PC-9 (cell line): ENCODE measurements around the gene NAE1.

Source experiments
- EZH2 ChIP-seq: fragments of 200-600 bp; sonication (generic); IDR thresholded peaks from 2 replicates; pipeline ENCODE4 v1.8.0; 2017; ENCODE audit warnings: antibody characterized with exemption, low read depth
- TF ChIP-seq, protein P1 (sequence below): fragments of 200-600 bp; sonication (generic); conservative IDR thresholded peaks from 2 replicates; pipeline ENCODE4 v1.6.1; 2017; ENCODE audit warnings: mixed run types, antibody characterized with exemption, mild to moderate bottlenecking, moderate library complexity

DNA sequence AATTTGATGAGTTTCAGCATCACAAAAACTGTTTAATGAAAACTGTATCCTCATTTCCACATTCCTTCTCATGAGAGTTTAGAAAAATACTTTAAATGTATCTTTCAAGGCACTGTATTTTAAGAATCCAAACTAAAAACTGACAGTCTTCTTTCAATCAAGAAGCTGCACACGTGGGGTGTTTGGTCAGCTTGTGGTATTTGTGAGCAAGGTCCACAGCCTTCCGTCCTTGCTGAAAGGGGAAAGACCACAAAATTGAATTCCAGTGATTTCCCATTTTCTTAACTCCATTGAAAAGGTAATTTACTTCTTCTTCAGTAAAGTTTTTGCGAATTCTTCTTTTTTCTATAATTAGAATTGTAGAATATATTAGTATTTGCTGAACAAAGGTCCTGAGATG lies 76.0 kb downstream of the NAE1 start:
- TF ChIP-seq, protein P1, sequence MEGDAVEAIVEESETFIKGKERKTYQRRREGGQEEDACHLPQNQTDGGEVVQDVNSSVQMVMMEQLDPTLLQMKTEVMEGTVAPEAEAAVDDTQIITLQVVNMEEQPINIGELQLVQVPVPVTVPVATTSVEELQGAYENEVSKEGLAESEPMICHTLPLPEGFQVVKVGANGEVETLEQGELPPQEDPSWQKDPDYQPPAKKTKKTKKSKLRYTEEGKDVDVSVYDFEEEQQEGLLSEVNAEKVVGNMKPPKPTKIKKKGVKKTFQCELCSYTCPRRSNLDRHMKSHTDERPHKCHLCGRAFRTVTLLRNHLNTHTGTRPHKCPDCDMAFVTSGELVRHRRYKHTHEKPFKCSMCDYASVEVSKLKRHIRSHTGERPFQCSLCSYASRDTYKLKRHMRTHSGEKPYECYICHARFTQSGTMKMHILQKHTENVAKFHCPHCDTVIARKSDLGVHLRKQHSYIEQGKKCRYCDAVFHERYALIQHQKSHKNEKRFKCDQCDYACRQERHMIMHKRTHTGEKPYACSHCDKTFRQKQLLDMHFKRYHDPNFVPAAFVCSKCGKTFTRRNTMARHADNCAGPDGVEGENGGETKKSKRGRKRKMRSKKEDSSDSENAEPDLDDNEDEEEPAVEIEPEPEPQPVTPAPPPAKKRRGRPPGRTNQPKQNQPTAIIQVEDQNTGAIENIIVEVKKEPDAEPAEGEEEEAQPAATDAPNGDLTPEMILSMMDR = no peak
- no peak for TF ChIP-seq EZH2
